Stomach smooth muscle (tissue), 2 donors: Measurements from ENCODE around the gene KLHL20.
"Not testable (repeated sequence)": the region's sequence is repeated elsewhere in the genome, so short reads cannot be mapped to it uniquely, and the experiment has no call there.

Experiments used
- H3K27ac ChIP-seq: one replicate; pipeline ENCODE4 v1.7.0; 2013; ENCODE audit warnings: mild to moderate bottlenecking, low read length, inconsistent platforms
- H3K27me3 ChIP-seq, 2 donors: one replicate each; pipeline ENCODE4 v1.7.0; 2013; ENCODE audit warnings: low read length in 2 of 2; ENCODE audit not compliant: insufficient read depth in 2 of 2, control insufficient read depth in 1 of 2
- H3K36me3 ChIP-seq, 2 donors: one replicate each; pipeline ENCODE4 v1.7.0; 2013; ENCODE audit warnings: low read length in 2 of 2; ENCODE audit not compliant: control insufficient read depth in 2 of 2, insufficient read depth in 2 of 2
- H3K4me1 ChIP-seq: one replicate; pipeline ENCODE4 v1.7.0; 2013; ENCODE audit warnings: low read length; ENCODE audit not compliant: control insufficient read depth, insufficient read depth
- H3K4me3 ChIP-seq, 2 donors: one replicate each; pipeline ENCODE4 v1.7.0; 2013; ENCODE audit warnings: low read length in 2 of 2
- H3K9ac ChIP-seq, 2 donors: one replicate each; pipeline ENCODE4 v1.7.0; 2013; ENCODE audit warnings: low read length in 2 of 2, mild to moderate bottlenecking in 1 of 2
- H3K9me3 ChIP-seq, 2 donors: one replicate each; pipeline ENCODE4 v1.7.0; 2013; ENCODE audit warnings: low read length in 2 of 2; ENCODE audit not compliant: control insufficient read depth in 2 of 2
- donor health status: healthy.
- donor health status: Pancreatic carcinoma.

KLHL20 gene

DNA sequence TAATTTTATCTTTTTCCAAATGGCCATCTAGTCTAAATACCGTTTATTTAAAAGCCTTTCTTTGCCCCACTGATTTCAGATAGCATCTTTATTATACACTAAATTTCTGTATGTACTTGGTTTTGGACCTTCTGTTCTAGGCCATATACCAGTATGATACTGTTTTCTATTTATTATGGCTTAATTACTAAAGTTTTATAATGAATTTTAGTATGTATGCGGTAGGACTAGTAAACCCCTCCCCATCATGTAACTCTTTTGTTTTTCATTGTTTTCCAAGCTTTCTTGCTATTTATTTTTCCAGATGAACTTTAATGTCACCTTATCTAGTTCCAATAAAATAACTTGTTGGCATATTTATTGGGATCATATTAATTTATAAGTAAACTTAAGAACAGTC is 29.9 kb downstream of the KLHL20 start:
- no peak overlapping the region for H3K9ac ChIP-seq
- H3K4me3 ChIP-seq: no peak overlapping the region
- H3K4me1 ChIP-seq: no peaks in the 10 kb centered on the region
- no peak overlapping the region for H3K27ac ChIP-seq
- H3K27me3 ChIP-seq: no peaks in the 10 kb centered on the region
- H3K36me3 ChIP-seq: peaks cover 3 to 4% of the 10 kb centered on the region in 2 donors
- H3K9me3 ChIP-seq: no peaks in the 10 kb centered on the region

DNA sequence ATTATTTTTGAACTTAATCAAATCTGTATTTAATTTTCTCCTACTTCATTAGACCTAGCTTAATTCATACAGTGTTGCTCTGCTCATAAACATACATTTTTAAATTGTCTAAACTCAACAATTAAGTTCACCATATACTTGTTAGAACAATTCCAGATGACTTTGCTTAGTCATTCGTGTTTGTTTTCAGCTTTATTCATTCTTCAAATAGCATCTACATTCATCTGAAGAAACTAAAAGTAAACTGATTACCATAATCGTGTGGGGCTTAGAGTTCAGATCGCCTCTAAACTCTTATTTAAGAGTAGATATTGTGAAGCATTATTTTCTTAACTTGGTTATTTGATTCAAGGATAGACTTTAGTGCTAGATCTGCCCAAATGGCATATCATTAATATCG is 34.4 kb downstream of the KLHL20 start:
- Histone ChIP-seq H3K9ac (no peak overlapping the region), H3K27ac (no peak overlapping the region), H3K27me3 (no peaks in the 10 kb centered on the region), H3K9me3 (no peaks in the 10 kb centered on the region), H3K36me3 (peaks cover 0 to 11% of the 10 kb centered on the region in 2 donors), H3K4me1 (no peaks in the 10 kb centered on the region), H3K4me3 (no peak overlapping the region)

DNA sequence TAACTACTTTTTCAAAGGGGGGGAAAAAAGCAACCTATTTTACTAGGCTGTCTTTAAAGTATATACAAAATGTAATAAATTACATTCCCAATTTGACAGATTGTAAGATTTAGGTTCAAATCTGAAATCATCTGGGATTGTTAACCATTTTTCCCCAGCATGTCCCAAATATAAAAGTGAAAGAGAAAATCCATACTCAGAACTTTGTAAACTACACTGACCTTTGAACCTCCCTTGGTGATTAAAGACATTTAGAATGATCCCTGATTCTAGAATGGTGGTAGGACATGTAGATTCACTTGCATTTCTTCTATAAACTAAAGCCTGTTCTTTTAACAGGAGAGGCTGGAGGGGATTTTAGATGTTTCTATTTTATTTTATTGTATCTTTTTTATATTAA is 39.0 kb downstream of the KLHL20 start:
- no peak overlapping the region for H3K27ac ChIP-seq
- peaks cover 18 to 34% of the 10 kb centered on the region in 2 donors for H3K36me3 ChIP-seq

DNA sequence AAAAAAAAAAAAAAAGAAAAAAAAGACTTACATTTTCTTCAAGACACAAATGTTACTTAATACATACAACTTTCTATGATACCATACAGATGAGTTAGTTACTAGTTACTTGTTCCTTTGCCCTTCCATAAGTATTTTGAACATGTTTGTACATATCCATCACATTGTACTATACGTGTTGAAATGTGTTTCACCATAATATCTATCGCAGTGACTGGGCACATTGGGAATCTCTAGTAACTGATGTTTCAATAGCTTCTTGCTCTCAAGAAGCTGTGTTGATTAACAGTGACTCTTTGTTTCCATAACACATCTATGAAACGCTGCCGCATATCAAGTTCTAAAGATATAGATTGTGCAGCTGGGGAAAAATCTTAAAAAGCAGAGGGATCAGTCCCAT is 42.9 kb downstream of the KLHL20 start:
- no peaks in the 10 kb centered on the region for H3K27me3 ChIP-seq
- no peaks in the 10 kb centered on the region for H3K4me1 ChIP-seq
- H3K9me3 ChIP-seq: no peaks in the 10 kb centered on the region
- H3K36me3 ChIP-seq: peaks cover 27 to 34% of the 10 kb centered on the region in 2 donors
- H3K27ac ChIP-seq: no peak overlapping the region
- H3K4me3 ChIP-seq: no peak overlapping the region
- H3K9ac ChIP-seq: no peak overlapping the region

More for the DNA sequence above, 39.0 kb downstream of the KLHL20 start:
- Histone ChIP-seq H3K9ac (no peak overlapping the region), H3K27me3 (no peaks in the 10 kb centered on the region), H3K4me3 (no peak overlapping the region), H3K9me3 (no peaks in the 10 kb centered on the region), H3K4me1 (no peaks in the 10 kb centered on the region)

DNA sequence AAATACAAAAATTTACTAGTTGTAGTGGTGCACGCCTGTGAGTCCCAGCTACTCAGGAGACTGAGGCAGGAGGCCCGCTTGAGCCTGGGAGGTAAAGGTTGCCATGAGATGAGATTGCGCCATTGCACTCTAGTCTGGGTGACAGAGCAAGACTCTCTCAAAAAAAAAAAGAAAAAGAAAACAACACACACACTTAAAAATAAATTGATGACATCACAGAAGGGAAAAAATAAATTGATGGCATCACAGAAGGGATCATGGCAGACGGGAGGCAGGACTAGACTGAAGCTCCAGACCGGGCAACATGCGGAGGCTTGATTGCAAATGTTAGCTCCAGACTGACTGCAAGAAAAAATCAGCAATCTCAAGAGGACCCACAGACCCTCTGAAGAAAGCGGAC is 43.3 kb downstream of the KLHL20 start:
- Histone ChIP-seq H3K9ac (no peak overlapping the region), H3K27me3 (no peaks in the 10 kb centered on the region), H3K27ac (no peak overlapping the region), H3K4me1 (no peaks in the 10 kb centered on the region), H3K4me3 (no peak overlapping the region), H3K9me3 (no peaks in the 10 kb centered on the region), H3K36me3 (peaks cover 27 to 31% of the 10 kb centered on the region in 2 donors)

DNA sequence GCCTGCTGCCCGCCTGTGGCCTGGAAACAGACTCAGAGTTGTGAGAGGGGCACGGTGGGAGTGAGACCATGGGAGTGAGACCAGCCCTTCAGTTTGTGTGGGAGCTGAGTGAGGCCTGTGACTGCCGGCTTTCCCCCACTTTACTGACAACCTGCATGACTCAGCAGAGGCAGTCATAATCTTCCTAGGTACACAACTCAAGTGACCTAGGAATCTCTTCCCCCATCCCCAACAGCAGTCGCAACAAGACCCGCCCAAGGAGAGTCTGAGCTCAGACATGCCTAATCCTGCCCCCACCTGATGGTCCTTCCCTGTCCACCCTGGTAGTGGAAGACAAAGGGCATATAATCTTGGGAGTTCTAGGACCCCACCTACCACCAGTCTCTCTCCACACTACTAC is 44.2 kb downstream of the KLHL20 start:
- Histone ChIP-seq H3K4me1 (no peaks in the 10 kb centered on the region), H3K9ac (no peak overlapping the region), H3K27ac (no peak overlapping the region), H3K4me3 (no peak overlapping the region), H3K36me3 (peaks cover 27 to 31% of the 10 kb centered on the region in 2 donors), H3K27me3 (no peaks in the 10 kb centered on the region), H3K9me3 (no peaks in the 10 kb centered on the region)

DNA sequence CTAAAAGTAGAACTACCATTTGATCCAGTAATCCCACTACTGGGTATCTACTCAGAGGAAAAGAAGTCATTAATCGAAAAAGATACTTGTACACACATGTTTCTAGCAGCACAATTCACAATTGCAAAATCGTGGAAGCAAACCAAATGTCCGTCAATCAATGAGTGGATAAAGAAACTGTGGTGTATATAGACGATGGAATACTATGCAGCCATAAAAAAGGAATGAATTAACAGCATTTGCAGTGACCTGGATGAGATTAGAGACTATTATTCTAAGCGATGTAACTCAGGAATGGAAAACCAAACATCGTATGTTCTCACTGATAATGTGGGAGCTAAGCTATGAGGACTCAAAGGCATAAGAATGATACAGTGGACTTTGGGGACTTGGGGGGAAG is 49.5 kb downstream of the KLHL20 start:
- H3K9me3 ChIP-seq, H3K27ac ChIP-seq, H3K27me3 ChIP-seq, H3K4me3 ChIP-seq, H3K9ac ChIP-seq, H3K4me1 ChIP-seq, H3K36me3 ChIP-seq: not testable (repeated sequence)

DNA sequence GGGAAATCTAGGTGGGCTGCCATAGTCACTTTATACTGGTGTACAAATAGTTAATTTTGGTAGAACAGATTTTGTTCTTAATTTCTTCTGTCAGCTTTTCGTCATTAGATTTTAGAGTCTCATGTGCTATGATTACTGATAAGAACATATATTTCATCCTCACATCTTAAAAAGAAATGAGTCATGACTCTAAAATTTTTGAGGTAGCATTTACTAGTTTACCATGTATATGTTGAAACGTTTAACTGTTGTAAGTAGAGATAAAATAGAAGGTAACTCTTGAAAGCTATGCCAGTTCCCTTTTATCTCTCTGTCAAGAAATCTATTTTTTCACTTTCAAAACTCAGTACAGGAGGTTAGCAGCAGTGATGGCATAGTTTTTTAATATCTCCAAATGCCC is 53.4 kb downstream of the KLHL20 start:
- H3K4me1 ChIP-seq: no peaks in the 10 kb centered on the region
- no peaks in the 10 kb centered on the region for H3K27me3 ChIP-seq
- H3K36me3 ChIP-seq: no peaks in the 10 kb centered on the region
- H3K4me3 ChIP-seq: no peak overlapping the region
- H3K9me3 ChIP-seq: no peaks in the 10 kb centered on the region
- no peak overlapping the region for H3K27ac ChIP-seq
- H3K9ac ChIP-seq: no peak overlapping the region

DNA sequence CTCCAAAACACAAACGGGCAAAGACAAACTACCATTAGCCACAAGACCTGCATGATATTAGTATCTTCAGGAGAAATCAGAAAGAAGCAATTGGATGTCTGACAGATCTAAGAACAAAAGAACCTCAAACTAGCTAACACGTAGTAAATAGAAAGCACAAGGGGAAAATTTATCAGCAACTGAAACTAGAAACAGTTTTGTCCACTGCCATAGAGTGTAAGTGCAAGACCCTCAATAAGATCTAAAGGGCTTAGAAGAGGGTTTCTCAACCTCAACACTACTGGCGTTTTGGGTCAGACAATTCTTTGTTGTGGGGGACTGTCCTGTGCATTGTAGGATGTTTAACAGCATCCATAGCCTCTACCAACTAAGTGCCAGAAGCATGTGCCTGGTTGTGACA is 54.0 kb downstream of the KLHL20 start:
- H3K9ac ChIP-seq: no peak overlapping the region
- H3K27me3 ChIP-seq: no peaks in the 10 kb centered on the region
- H3K36me3 ChIP-seq: no peaks in the 10 kb centered on the region
- no peaks in the 10 kb centered on the region for H3K4me1 ChIP-seq
- no peaks in the 10 kb centered on the region for H3K9me3 ChIP-seq
- no peak overlapping the region for H3K4me3 ChIP-seq
- H3K27ac ChIP-seq: no peak overlapping the region

DNA sequence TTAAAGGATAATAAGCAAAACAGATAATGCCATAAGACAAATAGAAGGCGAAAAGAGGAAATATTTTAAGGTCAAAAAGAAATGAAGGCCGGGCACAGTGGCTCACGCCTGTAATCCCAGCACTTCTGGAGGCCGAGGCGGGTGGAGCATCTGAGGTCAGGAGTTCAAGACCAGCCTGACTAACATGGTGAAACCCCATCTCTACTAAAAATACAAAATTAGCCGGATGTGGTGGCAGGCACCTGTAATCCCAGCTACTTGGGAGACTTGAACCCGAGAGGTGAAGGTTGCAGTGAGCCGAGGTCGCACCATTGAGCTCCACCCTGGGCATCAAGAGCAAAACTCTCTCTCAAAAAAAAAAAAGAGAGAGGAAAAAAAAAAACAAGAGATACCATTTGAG is 55.5 kb downstream of the KLHL20 start:
- not testable (repeated sequence) for H3K4me3 ChIP-seq, H3K36me3 ChIP-seq, H3K4me1 ChIP-seq, H3K27me3 ChIP-seq, H3K9me3 ChIP-seq, H3K27ac ChIP-seq, H3K9ac ChIP-seq

DNA sequence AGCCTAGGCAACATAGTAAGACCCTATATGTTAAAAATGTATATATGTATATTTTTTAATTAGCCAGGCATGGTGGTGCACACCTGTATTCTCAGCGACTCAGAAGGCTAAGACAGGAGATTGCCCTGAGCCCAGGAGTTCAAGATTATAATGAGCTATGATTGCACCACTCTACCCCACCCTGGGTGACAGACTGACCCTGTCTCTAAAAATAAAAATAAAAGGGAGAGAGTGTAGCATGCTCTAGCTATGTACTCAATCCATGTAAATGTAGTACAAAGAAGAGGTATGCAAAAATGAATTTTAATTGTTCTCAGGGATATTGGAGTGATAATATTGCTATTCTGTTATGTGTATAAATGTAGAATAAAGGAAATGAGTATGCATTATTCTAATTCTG is 56.8 kb downstream of the KLHL20 start:
- Histone ChIP-seq H3K9ac (no peak overlapping the region), H3K9me3 (no peaks in the 10 kb centered on the region), H3K4me3 (no peak overlapping the region), H3K27ac (no peak overlapping the region), H3K36me3 (peaks cover 11 to 19% of the 10 kb centered on the region in 2 donors), H3K27me3 (no peaks in the 10 kb centered on the region), H3K4me1 (no peaks in the 10 kb centered on the region)
